ENCODE measurements around the gene ARHGAP12. TPM values are rescaled to one million over a fixed set of nuclear protein-coding genes. Genes with fewer than 3 reads are reported as not detected.

The ARHGAP12 gene
- total RNA-seq, 1 experiment from 2014 or later = 39.5 TPM

DNA sequence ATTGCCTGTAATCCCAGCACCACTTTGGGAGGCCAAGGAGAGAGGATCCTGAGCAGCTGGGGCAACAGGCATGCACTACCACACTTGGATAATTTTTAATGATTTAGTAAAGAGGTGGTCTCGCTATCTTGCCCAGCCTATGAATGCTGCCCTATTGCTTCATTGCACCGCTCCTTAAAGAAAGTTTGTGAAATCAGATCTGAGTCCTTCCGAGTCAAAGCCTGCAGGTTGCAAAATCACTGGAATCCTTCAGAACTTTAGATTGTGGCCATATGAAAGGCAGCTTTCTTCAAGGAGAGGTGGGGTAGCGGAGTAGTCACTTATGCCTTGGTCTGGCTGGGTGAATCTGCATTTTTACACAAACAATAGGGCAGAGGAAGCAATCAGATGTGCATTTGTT is 166.3 kb downstream of the ARHGAP12 start:
- H3K27me3 Mint-ChIP-seq (ENCODE audit: low read depth) = peaks cover 7% of the 10 kb centered on the region
- TF ChIP-seq, protein P1, sequence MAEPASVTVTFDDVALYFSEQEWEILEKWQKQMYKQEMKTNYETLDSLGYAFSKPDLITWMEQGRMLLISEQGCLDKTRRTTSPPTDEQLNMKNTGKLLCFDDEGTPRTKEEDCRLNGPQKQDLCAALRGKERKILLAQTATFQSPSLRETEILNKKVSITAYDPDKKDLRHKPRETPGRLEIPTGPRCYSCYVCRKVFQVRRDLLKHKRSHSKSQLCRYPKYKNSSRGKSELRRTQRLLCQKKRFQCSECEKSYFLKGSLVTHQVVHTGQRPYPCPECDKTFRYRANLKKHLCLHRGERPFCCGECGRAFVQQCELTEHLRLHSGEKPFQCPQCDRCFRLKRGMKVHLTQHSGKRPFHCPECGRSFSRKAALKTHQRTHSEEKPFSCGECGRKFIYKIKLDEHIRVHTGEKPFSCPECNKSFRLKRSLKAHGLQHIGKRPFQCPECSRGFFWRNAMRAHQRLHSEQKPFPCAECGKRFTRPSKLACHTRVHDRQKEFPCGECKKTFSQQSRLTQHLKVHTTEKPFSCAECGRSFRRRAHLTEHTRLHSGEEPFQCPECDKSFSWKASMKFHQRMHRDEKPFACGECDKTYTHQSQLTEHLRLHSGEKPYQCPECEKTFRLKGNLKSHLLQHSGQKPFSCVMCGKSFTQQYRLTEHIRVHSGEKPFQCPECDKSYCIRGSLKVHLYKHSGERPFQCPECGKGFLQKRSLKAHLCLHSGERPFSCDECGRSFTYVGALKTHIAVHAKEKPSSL (CRISPR knock-in tag; conservative IDR thresholded peaks at IDR 0.05) = no peak
- TF ChIP-seq, protein P2, sequence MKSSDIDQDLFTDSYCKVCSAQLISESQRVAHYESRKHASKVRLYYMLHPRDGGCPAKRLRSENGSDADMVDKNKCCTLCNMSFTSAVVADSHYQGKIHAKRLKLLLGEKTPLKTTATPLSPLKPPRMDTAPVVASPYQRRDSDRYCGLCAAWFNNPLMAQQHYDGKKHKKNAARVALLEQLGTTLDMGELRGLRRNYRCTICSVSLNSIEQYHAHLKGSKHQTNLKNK (CRISPR knock-in tag; IDR thresholded peaks at IDR 0.05) = no peak
- TF ChIP-seq JUN (CRISPR knock-in tag; IDR thresholded peaks at IDR 0.05) = no peak
- no peak for TF ChIP-seq RORB (CRISPR knock-in tag; IDR thresholded peaks at IDR 0.05)
- TF ChIP-seq ZNF423 (CRISPR knock-in tag; IDR thresholded peaks at IDR 0.05) = no peak
- TF ChIP-seq, protein P3, sequence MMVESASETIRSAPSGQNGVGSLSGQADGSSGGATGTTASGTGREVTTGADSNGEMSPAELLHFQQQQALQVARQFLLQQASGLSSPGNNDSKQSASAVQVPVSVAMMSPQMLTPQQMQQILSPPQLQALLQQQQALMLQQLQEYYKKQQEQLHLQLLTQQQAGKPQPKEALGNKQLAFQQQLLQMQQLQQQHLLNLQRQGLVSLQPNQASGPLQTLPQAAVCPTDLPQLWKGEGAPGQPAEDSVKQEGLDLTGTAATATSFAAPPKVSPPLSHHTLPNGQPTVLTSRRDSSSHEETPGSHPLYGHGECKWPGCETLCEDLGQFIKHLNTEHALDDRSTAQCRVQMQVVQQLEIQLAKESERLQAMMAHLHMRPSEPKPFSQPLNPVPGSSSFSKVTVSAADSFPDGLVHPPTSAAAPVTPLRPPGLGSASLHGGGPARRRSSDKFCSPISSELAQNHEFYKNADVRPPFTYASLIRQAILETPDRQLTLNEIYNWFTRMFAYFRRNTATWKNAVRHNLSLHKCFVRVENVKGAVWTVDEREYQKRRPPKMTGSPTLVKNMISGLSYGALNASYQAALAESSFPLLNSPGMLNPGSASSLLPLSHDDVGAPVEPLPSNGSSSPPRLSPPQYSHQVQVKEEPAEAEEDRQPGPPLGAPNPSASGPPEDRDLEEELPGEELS (CRISPR knock-in tag; IDR thresholded peaks at IDR 0.05) = no peak
- TF ChIP-seq SMAD4 (CRISPR knock-in tag; IDR thresholded peaks at IDR 0.05) = no peak
- TF ChIP-seq, protein P4, sequence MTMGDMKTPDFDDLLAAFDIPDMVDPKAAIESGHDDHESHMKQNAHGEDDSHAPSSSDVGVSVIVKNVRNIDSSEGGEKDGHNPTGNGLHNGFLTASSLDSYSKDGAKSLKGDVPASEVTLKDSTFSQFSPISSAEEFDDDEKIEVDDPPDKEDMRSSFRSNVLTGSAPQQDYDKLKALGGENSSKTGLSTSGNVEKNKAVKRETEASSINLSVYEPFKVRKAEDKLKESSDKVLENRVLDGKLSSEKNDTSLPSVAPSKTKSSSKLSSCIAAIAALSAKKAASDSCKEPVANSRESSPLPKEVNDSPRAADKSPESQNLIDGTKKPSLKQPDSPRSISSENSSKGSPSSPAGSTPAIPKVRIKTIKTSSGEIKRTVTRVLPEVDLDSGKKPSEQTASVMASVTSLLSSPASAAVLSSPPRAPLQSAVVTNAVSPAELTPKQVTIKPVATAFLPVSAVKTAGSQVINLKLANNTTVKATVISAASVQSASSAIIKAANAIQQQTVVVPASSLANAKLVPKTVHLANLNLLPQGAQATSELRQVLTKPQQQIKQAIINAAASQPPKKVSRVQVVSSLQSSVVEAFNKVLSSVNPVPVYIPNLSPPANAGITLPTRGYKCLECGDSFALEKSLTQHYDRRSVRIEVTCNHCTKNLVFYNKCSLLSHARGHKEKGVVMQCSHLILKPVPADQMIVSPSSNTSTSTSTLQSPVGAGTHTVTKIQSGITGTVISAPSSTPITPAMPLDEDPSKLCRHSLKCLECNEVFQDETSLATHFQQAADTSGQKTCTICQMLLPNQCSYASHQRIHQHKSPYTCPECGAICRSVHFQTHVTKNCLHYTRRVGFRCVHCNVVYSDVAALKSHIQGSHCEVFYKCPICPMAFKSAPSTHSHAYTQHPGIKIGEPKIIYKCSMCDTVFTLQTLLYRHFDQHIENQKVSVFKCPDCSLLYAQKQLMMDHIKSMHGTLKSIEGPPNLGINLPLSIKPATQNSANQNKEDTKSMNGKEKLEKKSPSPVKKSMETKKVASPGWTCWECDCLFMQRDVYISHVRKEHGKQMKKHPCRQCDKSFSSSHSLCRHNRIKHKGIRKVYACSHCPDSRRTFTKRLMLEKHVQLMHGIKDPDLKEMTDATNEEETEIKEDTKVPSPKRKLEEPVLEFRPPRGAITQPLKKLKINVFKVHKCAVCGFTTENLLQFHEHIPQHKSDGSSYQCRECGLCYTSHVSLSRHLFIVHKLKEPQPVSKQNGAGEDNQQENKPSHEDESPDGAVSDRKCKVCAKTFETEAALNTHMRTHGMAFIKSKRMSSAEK (CRISPR knock-in tag; IDR thresholded peaks at IDR 0.05; ENCODE audit: borderline replicate concordance) = no peak
- TF ChIP-seq PRRX2 (CRISPR knock-in tag; IDR thresholded peaks at IDR 0.05) = no peak
- TF ChIP-seq, protein P5, sequence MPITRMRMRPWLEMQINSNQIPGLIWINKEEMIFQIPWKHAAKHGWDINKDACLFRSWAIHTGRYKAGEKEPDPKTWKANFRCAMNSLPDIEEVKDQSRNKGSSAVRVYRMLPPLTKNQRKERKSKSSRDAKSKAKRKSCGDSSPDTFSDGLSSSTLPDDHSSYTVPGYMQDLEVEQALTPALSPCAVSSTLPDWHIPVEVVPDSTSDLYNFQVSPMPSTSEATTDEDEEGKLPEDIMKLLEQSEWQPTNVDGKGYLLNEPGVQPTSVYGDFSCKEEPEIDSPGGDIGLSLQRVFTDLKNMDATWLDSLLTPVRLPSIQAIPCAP (CRISPR knock-in tag; IDR thresholded peaks at IDR 0.05) = no peak
- TF ChIP-seq CREB1 (CRISPR knock-in tag; IDR thresholded peaks at IDR 0.05) = no peak
- no peak for TF ChIP-seq FOXJ3 (CRISPR knock-in tag; IDR thresholded peaks at IDR 0.05; ENCODE audit: borderline replicate concordance)
- TF ChIP-seq NFE2L1 (CRISPR knock-in tag; IDR thresholded peaks at IDR 0.05) = no peak
- TF ChIP-seq, protein P6, sequence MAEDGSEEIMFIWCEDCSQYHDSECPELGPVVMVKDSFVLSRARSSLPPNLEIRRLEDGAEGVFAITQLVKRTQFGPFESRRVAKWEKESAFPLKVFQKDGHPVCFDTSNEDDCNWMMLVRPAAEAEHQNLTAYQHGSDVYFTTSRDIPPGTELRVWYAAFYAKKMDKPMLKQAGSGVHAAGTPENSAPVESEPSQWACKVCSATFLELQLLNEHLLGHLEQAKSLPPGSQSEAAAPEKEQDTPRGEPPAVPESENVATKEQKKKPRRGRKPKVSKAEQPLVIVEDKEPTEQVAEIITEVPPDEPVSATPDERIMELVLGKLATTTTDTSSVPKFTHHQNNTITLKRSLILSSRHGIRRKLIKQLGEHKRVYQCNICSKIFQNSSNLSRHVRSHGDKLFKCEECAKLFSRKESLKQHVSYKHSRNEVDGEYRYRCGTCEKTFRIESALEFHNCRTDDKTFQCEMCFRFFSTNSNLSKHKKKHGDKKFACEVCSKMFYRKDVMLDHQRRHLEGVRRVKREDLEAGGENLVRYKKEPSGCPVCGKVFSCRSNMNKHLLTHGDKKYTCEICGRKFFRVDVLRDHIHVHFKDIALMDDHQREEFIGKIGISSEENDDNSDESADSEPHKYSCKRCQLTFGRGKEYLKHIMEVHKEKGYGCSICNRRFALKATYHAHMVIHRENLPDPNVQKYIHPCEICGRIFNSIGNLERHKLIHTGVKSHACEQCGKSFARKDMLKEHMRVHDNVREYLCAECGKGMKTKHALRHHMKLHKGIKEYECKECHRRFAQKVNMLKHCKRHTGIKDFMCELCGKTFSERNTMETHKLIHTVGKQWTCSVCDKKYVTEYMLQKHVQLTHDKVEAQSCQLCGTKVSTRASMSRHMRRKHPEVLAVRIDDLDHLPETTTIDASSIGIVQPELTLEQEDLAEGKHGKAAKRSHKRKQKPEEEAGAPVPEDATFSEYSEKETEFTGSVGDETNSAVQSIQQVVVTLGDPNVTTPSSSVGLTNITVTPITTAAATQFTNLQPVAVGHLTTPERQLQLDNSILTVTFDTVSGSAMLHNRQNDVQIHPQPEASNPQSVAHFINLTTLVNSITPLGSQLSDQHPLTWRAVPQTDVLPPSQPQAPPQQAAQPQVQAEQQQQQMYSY (CRISPR knock-in tag; IDR thresholded peaks at IDR 0.05) = no peak
- TF ChIP-seq, protein P7, sequence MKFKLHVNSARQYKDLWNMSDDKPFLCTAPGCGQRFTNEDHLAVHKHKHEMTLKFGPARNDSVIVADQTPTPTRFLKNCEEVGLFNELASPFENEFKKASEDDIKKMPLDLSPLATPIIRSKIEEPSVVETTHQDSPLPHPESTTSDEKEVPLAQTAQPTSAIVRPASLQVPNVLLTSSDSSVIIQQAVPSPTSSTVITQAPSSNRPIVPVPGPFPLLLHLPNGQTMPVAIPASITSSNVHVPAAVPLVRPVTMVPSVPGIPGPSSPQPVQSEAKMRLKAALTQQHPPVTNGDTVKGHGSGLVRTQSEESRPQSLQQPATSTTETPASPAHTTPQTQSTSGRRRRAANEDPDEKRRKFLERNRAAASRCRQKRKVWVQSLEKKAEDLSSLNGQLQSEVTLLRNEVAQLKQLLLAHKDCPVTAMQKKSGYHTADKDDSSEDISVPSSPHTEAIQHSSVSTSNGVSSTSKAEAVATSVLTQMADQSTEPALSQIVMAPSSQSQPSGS (CRISPR knock-in tag; IDR thresholded peaks at IDR 0.05; ENCODE audit: borderline replicate concordance, low read depth) = no peak
- TF ChIP-seq ZNF232 (CRISPR knock-in tag; IDR thresholded peaks at IDR 0.05) = no peak
- TF ChIP-seq, protein P8, sequence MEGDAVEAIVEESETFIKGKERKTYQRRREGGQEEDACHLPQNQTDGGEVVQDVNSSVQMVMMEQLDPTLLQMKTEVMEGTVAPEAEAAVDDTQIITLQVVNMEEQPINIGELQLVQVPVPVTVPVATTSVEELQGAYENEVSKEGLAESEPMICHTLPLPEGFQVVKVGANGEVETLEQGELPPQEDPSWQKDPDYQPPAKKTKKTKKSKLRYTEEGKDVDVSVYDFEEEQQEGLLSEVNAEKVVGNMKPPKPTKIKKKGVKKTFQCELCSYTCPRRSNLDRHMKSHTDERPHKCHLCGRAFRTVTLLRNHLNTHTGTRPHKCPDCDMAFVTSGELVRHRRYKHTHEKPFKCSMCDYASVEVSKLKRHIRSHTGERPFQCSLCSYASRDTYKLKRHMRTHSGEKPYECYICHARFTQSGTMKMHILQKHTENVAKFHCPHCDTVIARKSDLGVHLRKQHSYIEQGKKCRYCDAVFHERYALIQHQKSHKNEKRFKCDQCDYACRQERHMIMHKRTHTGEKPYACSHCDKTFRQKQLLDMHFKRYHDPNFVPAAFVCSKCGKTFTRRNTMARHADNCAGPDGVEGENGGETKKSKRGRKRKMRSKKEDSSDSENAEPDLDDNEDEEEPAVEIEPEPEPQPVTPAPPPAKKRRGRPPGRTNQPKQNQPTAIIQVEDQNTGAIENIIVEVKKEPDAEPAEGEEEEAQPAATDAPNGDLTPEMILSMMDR (IDR thresholded peaks at IDR 0.05) = no peak
- TF ChIP-seq TEAD4 (CRISPR knock-in tag; IDR thresholded peaks at IDR 0.05) = no peak
- TF ChIP-seq IRF2 (CRISPR knock-in tag; IDR thresholded peaks at IDR 0.05; ENCODE audit: borderline replicate concordance, low read depth) = no peak
- CTCF ChIA-PET = no interaction called here
- no peak overlapping the region for H3K27ac Mint-ChIP-seq
- peaks cover 41% of the 10 kb centered on the region for H3K4me1 Mint-ChIP-seq
- DNase-seq (ENCODE audit: low spot score) (no peak), ATAC-seq (no peak)
- peaks cover 30% of the 10 kb centered on the region for H3K36me3 Mint-ChIP-seq
- peaks cover 26% of the 10 kb centered on the region for H3K9me3 Mint-ChIP-seq
- POLR2A ChIA-PET = interaction anchor here (0.6 kb wide), 1 partner anchor 1731 kb away, joined by 4 read pairs; no protein-coding TSS in a partner anchor
- H3K4me3 Mint-ChIP-seq = no peak overlapping the region
